GM19395 (cell line): ENCODE measurements around the gene MUC13.

ENCODE experiments used
- ATAC-seq: cut with Tn5 transposase; IDR thresholded peaks from one replicate; pipeline ENCODE4 v1.9.1; 2021; ENCODE audit warnings: mild to moderate bottlenecking, moderate library complexity; ENCODE audit not compliant: unreplicated experiment

MUC13 gene

DNA sequence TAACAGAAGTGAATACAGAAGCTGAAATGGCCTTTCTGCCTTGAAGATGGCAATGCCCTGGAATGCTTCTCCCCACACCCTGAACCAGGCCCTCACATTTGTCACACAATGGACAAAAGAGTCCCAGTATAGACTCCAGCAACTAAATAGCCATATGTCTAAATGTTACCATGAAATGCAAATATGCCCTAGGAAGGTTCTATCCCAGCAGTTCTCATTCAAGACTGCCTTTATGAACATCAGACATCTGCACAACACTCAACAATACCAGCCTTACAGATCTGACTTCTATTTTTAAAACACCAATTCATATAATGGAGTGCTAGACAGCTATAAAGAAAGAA is 55.2 kb downstream of the MUC13 start:
- no peak for ATAC-seq

DNA sequence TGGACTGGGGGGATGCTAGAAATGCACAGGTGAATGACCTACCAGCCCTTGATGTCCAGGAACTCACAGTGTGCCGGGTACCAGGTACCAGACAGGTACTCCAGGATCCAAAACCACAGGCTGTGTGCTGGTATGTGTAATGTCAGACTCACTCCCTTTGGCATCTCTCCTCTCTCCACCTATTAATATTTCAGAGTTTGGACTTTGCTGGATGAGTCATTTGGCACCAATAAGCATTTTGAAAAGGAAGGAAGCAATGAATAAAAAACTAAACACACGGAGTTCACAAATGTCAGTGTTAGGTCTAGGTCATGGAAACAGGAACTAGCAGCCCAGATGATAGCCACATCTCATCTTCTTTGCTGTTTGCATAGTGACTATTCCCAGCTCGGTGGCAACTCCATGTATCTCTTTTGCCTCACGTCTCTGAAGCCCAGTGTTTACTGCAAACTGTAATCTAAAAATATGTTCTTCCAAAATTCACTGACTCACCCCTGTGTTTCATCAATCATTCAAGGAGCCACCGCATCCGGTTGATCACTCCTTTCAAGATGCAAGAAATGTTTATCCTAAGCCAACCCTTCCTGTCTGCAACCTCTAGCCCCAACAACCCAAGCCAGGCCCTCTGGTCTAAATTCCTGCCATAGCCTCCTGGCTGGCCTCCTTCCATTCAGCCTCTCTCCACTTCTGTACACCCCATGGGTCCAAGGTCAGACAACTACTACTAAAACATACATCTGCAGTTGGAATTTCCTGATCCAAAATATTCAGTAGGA is 55.8 kb downstream of the MUC13 start:
- no peak for ATAC-seq

DNA sequence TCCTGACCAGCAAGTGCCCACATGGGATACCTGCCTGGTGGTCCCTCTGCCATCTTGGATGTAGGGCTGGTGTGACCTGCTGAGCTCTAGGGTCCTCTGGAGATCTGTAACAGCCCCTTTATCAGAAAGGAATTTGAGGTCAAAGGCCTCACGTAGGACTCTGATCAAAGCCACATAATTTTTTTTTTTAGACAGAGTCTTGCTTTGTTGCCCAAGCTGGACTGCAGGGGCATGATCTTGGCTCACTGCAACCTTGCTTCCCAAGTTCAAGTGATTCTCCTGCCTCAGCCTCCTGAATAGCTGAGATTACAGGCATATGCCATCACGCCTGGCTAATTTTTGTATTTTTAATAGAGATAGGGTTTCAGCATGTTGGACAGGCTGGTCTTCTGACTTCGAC is 56.9 kb downstream of the MUC13 start:
- ATAC-seq, result no peak

DNA sequence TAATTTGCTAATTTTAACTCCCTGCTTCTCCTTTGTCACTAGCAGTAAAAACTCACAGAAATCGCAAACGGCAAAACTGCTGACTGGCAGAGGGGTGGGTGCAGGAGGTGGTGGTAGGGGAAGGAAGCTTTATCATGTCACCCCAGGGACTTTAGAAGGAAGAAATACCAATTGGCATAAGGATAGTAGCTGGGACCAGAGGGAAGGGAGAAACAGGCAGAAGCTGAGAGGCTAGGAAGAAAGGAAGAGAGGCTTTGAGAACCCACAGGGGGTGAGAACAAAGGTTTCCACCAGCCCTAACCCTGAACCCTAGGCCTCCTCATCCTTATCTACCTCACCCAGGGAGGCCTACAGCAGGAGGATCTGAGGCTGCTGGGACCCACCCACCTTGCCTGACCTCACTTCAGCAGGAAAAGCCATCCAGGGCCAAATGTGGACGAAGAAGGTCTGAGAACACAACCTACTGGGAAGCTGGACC is 58.1 kb downstream of the MUC13 start:
- ATAC-seq, result no peak

DNA sequence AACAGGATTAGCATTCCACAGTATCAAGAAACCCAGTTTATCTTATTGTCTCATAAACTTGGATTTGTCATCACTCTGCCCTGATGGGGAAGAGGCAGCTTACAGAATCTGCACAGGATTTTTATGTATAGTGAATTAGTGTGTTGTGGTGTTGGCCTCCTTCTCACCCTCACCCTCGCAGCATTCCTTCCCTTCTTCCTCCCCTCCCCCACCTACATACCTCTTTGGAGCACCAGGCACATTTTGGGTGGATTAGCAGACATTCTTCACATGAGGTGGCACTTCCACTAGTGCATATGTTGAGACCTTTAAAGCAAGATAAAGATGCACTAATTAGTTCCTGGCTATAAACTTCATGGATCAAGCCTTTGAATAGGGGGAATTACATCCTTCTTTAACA is 61.3 kb downstream of the MUC13 start:
- ATAC-seq, result no peak

DNA sequence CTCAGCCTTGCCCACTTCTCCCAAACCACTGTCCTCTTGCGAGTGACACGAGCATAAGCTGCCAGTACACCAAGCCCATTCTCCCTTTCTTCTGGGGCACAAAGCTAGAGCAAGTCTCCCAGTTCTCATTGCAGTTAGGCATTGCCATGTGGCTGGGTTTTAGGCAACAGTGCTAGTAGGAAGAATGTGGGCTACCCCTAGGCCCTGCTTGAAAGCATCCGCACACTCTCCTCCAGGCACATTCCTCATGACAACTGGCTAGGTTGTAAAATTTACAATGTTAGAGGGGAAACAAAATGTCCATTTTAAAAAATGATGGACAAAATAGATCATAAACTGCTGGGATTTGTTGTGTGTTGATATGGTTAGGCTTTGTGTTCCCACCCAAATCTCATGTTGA is 67.0 kb downstream of the MUC13 start:
- ATAC-seq, result no peak

DNA sequence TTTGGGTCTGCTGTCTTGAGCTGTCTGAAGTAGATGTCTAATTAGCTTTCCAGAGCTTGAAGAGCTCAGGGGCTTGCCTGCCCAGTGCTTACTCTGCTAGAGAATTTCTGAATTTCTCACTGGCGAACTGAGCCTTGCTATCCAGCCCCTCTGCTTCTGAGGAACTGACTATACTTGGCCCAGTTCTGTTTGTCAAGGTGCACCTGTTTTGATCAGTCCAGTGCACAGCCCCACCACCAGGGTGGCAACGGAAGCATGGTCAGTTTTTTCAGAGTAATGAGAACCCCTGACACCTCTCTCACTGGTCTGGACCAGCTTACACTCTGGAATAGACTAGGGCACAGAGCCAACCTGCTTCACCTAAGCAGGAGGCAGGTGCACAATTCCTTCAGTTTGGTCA is 72.5 kb downstream of the MUC13 start:
- no peak for ATAC-seq

DNA sequence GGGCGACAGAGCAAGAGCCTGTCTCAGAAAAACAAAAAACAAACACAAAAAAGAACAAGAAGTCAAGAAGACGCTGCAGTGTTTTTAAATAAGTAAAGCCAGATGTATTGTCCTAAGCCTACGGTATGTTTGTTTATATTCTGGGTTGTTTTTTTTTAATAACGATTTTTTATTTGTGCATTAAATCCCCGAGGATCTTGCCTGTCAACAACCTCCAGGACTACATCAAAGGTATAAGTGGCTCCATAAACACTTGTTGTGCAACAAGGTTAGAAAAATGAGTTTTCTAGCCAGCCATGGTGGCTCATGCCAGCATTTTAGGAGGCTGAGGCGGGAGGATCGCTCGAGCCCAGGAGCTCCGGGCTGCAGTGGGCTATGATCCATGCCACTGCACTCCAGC is 73.5 kb downstream of the MUC13 start:
- no peak for ATAC-seq

DNA sequence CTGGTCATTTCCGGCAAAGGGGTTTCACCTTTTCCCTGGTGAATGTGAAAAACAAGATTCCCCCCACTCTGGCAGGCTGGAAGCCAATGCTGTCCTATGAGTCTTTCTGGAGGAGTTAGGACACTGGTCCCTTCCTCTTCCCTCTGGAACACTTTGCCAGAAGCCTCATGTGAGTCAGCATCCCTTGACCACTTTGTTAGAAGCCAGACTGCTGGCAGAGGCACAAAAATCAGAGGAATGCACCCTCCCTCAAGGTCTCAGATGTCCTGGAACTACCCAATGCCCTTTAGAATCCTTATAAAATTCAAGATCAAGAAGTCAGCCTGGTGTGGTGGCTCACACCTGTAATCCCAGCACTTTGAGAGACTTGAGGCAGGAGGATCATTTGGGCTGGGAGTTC is 74.0 kb downstream of the MUC13 start:
- ATAC-seq, result no peak

DNA sequence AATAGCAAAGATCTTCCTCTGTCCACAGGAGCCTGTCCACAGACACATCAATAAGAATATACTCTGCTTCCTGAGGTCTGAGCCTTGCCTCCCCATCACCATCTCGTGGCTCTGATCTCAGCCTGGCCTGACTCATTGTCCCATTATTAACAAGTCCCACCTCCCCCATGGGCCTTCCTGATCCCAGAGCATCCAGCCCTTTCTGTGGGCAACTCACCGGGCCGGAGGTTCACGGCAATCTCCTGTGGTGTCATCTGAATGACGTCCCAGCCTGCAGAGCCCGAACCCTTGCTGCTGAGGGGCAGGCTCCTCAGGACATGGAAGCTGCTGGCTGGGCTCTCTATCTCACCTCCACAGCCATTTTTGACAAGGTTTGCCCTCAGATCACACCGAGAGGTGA is 75.5 kb downstream of the MUC13 start:
- ATAC-seq, result no peak

DNA sequence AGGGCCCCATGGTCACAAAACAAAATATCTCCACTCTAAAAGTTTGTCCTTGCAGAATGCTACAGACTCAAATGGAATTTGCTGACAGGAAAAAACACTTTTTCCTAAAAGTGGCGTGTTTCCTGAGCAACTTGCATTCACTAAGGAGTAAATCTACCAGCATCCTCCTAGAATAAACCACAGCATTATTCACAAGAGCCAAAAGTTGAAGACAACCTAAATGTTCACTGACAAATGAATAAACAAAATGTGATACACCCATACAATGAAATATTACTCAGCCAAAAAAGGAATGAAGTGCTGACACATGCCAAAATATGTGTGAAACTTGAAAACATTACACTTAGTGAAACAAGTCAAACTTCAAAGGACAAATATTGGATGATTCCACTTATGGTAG is 76.3 kb downstream of the MUC13 start:
- no peak for ATAC-seq

DNA sequence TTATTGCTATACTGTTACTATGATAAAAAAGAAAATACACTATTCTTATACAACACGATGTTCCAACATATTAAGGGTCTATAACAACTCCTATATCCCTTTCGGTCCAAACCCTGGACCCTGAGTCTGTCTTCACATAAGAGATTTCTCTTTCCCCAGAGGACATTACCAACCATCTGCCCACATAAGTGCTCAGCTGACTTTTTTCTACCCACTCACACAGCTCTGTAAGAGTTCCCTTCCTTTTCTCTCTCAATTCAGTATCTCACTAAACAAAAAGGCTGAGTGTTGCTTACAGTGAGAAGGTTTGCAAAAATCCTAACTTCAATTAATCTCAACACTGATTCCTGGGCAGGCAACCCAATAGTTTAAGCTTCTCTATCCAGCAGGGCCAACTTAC is 77.9 kb downstream of the MUC13 start:
- no peak for ATAC-seq
